Stimulated activated memory B cell treated with anti-CD40 and anti-IgM and Interleukin-4, amounts not matched to agents 10 μg/mL and 1 μg/mL and 100 μg/mL, for 72 hours (primary cell): ENCODE results near the gene LHCGR.
"Not testable (repeated sequence)": the region's sequence is repeated elsewhere in the genome, so short reads cannot be mapped to it uniquely, and the experiment has no call there.

Source experiments
- ATAC-seq: fragments of 150-1000 bp; cut with Tn5 transposase; 2 replicates; pipeline ENCODE4 v1.10.0; 2021
- H3K27ac Mint-ChIP-seq: one replicate; pipeline ENCODE4 v1.8.0; 2022; ENCODE audit warnings: mild to moderate bottlenecking, mixed read lengths
- H3K27me3 Mint-ChIP-seq: one replicate; pipeline ENCODE4 v1.8.0; 2022; ENCODE audit warnings: mixed read lengths
- H3K36me3 Mint-ChIP-seq: one replicate; pipeline ENCODE4 v1.8.0; 2022; ENCODE audit warnings: mixed read lengths
- H3K4me1 Mint-ChIP-seq: one replicate; pipeline ENCODE4 v1.8.0; 2022; ENCODE audit warnings: mixed read lengths
- H3K4me3 Mint-ChIP-seq: one replicate; pipeline ENCODE4 v1.8.0; 2022; ENCODE audit warnings: mild to moderate bottlenecking, moderate library complexity, mixed read lengths
- H3K9me3 Mint-ChIP-seq: one replicate; pipeline ENCODE4 v1.8.0; 2022; ENCODE audit warnings: mixed read lengths

The LHCGR gene

GRCh38 chr2:48707466-48707865 lies 48.1 kb downstream of the LHCGR start:
- ATAC-seq = no peak
- Mint-ChIP-seq H3K4me1 (no peaks in the 10 kb centered on the region), H3K27me3 (peaks cover 28% of the 10 kb centered on the region), H3K27ac (no peak overlapping the region), H3K36me3 (no peaks in the 10 kb centered on the region), H3K4me3 (no peak overlapping the region), H3K9me3 (no peaks in the 10 kb centered on the region)

DNA sequence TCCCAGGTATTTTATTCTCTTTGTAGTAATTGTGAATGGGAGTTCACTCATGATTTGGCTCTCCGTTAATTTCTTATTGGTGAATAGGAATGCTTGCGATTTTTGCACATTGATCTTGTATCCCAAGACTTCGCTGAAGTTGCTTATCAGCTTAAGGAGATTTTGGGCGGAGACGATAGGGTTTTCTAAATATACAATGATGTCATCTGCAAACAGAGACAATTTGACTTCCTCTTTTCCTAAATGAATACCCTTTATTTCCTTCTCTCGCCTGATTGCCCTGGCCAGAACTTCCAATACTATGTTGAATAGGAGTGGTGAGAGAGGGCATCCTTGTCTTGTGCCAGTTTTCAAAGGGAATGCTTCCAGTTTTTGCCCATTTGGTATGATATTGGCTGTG lies 51.9 kb downstream of the LHCGR start:
- not testable (repeated sequence) for H3K27me3 Mint-ChIP-seq, ATAC-seq, H3K4me1 Mint-ChIP-seq

DNA sequence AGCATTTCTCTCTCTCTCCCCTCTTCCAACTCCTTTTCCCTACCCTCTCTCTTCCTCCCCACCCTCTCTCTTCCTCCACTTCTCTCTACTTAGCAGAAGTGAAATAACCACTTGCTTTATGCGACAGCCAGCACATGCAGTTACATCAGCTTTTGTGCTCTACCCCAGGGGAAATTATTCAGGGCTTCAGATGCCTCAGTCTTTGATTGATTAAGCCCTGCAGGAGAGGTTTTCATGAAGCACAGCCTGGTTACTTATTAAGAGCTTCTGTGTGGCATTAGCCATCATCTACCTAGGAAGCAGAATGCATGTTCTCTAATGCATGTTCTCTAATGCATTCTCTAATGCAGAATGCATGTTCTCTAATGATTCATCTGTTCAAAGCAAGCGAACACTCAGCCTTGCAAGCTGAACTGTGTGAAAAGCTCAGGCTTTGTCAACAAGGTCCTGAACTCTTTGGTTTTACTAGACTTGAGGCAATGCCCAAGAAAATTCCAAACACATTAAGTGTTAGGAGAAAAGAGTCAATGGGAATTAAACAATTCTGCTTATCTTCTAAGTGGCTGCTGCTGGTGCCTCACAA lies 56.1 kb downstream of the LHCGR start:
- H3K27me3 Mint-ChIP-seq = no peaks in the 10 kb centered on the region
- no peak overlapping the region for H3K27ac Mint-ChIP-seq
- ATAC-seq = no peak
- H3K4me1 Mint-ChIP-seq = no peaks in the 10 kb centered on the region
- H3K9me3 Mint-ChIP-seq = no peaks in the 10 kb centered on the region
- H3K4me3 Mint-ChIP-seq = no peak overlapping the region
- H3K36me3 Mint-ChIP-seq = no peaks in the 10 kb centered on the region

More for the DNA sequence above, 51.9 kb downstream of the LHCGR start:
- H3K9me3 Mint-ChIP-seq, H3K27ac Mint-ChIP-seq, H3K36me3 Mint-ChIP-seq, H3K4me3 Mint-ChIP-seq: not testable (repeated sequence)

- H3K9me3 Mint-ChIP-seq = no peaks in the 10 kb centered on the region
- H3K27ac Mint-ChIP-seq = no peak overlapping the region
- H3K27me3 Mint-ChIP-seq = no peaks in the 10 kb centered on the region
- no peak for ATAC-seq
- no peak overlapping the region for H3K4me3 Mint-ChIP-seq
- no peaks in the 10 kb centered on the region for H3K36me3 Mint-ChIP-seq
- H3K4me1 Mint-ChIP-seq = no peaks in the 10 kb centered on the region
These were observed 58.6 kb downstream of the LHCGR start for GRCh38 chr2:48696881-48697280.

GRCh38 chr2:48695991-48696390 lies 59.5 kb downstream of the LHCGR start:
- Mint-ChIP-seq H3K27me3 (no peaks in the 10 kb centered on the region), H3K27ac (no peak overlapping the region), H3K36me3 (no peaks in the 10 kb centered on the region), H3K9me3 (no peaks in the 10 kb centered on the region), H3K4me3 (no peak overlapping the region), H3K4me1 (no peaks in the 10 kb centered on the region)
- no peak for ATAC-seq

- no peaks in the 10 kb centered on the region for H3K27me3 Mint-ChIP-seq
- no peaks in the 10 kb centered on the region for H3K36me3 Mint-ChIP-seq
- no peak for ATAC-seq
- H3K4me3 Mint-ChIP-seq = no peak overlapping the region
- H3K27ac Mint-ChIP-seq = no peak overlapping the region
- no peaks in the 10 kb centered on the region for H3K4me1 Mint-ChIP-seq
- H3K9me3 Mint-ChIP-seq = no peaks in the 10 kb centered on the region
These were observed 61.4 kb downstream of the LHCGR start for GRCh38 chr2:48694149-48694548.

DNA sequence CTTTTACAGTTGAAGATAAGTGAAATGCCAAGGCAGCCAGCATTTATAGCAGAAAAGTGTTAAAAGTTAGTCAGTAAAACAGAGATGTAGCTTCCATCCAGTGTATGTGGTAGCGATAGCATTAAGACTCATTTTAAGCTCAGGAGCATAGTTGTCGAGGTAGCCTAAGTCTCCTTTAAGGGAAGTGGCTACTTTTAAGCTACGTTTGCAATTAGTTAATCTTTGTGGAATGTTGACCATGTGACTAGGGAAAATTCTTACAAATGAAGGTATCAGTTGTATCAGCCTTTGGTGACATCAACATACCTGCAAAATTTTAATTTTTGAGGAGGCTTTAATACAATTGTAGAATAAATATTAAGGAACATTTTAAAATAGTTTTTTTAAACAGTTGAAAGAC lies 61.9 kb downstream of the LHCGR start:
- H3K9me3 Mint-ChIP-seq = no peaks in the 10 kb centered on the region
- H3K4me3 Mint-ChIP-seq = no peak overlapping the region
- no peak overlapping the region for H3K27ac Mint-ChIP-seq
- H3K4me1 Mint-ChIP-seq = no peaks in the 10 kb centered on the region
- no peak for ATAC-seq
- no peaks in the 10 kb centered on the region for H3K36me3 Mint-ChIP-seq
- no peaks in the 10 kb centered on the region for H3K27me3 Mint-ChIP-seq

DNA sequence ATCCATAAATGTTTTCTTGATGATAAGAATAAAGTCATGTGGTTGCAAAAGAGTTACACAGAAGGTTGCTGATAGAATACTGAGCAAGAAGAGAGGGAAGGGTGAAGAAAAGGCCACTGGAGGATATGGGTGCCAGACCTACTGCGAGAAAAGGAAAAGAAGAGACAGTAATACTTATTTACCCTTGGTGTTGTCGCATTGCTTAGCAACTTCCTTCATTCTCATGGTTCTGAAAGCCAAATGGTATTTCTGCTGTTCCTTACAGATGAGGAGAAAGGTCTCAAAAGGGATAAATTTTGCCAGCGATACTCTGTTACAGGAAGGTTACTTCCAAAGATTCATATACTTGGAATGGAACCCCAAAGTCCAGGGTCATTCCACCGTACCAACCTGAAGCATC lies 62.5 kb downstream of the LHCGR start:
- Mint-ChIP-seq H3K27me3 (no peaks in the 10 kb centered on the region), H3K4me1 (no peaks in the 10 kb centered on the region), H3K27ac (no peak overlapping the region), H3K9me3 (no peaks in the 10 kb centered on the region), H3K4me3 (no peak overlapping the region), H3K36me3 (no peaks in the 10 kb centered on the region)
- no peak for ATAC-seq

DNA sequence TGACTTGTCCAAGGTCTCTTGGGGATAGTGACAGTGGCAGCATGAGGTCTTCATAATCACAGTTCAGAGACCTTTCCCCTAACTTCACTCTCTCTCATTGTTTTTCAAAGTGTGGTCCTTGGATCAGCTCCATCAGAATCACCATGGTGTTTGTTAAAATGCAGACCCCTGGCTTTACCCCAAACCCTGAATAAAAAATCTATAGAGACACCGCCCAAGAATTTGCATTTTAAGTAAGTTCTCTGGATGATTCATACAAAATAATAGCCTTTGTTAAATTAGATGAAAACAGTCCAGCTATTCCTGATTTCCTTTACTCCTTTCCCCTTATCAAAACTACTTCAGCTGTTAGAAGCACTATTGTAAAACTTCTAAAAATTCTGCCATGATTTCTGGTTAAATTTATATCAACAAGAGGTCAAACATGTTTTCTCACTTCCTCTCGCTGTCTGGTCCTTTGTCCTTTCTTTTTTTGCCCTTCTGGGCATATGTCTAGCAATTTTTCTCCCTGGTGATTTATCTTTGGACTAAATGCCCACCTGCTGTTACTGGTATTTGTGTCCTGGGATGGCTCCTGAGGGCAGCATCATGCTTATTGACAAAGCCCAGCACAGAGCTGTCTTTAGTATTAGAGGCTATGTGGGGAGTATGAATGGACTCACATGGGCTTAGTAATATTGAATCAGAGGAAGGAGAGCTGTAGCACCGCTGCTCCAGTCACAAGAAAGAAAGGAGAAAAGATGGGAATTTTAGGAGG lies 63.4 kb downstream of the LHCGR start:
- Mint-ChIP-seq H3K36me3 (no peaks in the 10 kb centered on the region), H3K4me3 (no peak overlapping the region), H3K9me3 (no peaks in the 10 kb centered on the region), H3K27me3 (no peaks in the 10 kb centered on the region), H3K27ac (no peak overlapping the region), H3K4me1 (no peaks in the 10 kb centered on the region)
- ATAC-seq = no peak

DNA sequence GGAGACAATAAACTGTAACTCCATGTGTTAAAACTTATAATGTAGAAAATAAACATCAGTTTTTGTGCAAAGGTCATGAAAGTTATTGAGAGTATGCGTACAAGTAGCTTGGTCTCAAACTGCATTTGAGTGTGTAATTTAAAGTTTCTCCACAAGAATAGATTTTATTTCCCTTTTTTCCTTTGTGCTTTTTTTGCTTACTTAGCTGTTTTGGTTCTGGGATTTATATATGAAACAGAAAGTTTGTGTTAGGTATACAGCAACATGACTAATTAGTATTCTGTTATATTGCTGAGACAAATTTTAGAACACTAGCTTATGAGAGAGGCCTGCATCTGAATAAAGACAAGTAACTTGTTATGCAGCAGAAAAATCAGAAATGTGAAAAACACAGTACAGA lies 70.4 kb downstream of the LHCGR start:
- H3K4me3 Mint-ChIP-seq = no peak overlapping the region
- no peak overlapping the region for H3K27ac Mint-ChIP-seq
- no peaks in the 10 kb centered on the region for H3K9me3 Mint-ChIP-seq
- peaks cover 22% of the 10 kb centered on the region for H3K27me3 Mint-ChIP-seq
- ATAC-seq = no peak
- no peaks in the 10 kb centered on the region for H3K36me3 Mint-ChIP-seq
- no peaks in the 10 kb centered on the region for H3K4me1 Mint-ChIP-seq

GRCh38 chr2:48677450-48677849 lies 78.1 kb downstream of the LHCGR start:
- Mint-ChIP-seq H3K27me3 (peaks cover 9% of the 10 kb centered on the region), H3K27ac (no peak overlapping the region), H3K4me3 (no peak overlapping the region), H3K4me1 (no peaks in the 10 kb centered on the region), H3K9me3 (no peaks in the 10 kb centered on the region), H3K36me3 (no peaks in the 10 kb centered on the region)
- ATAC-seq = no peak

GRCh38 chr2:48674933-48675332 lies 80.6 kb downstream of the LHCGR start:
- Mint-ChIP-seq H3K27me3 (peaks cover 14% of the 10 kb centered on the region), H3K4me3 (no peak overlapping the region), H3K27ac (no peak overlapping the region), H3K36me3 (no peaks in the 10 kb centered on the region), H3K4me1 (no peaks in the 10 kb centered on the region), H3K9me3 (no peaks in the 10 kb centered on the region)
- no peak for ATAC-seq

GRCh38 chr2:48673581-48673980 lies 81.9 kb downstream of the LHCGR start:
- H3K27me3 Mint-ChIP-seq = peaks cover 11% of the 10 kb centered on the region
- H3K27ac Mint-ChIP-seq = no peak overlapping the region
- H3K9me3 Mint-ChIP-seq = no peaks in the 10 kb centered on the region
- ATAC-seq = no peak
- no peaks in the 10 kb centered on the region for H3K36me3 Mint-ChIP-seq
- H3K4me3 Mint-ChIP-seq = no peak overlapping the region
- H3K4me1 Mint-ChIP-seq = no peaks in the 10 kb centered on the region

DNA sequence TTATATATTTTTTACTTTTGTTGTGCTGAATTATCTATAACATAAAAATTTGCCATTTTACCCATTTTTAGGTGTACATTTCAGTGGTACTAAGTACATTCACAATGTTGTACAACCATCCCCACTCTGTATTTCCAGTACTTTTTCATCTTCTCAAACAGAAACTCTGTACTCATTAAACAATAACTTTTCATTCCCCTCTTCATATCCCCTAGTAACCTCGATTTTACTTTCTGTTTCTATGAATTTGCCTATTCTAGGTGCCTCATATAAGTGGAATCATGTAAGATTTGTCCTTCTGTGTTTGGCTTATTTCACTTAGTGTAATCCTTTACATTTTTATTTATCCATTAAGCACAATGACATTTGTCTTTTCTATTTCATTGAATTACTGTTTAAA lies 86.5 kb downstream of the LHCGR start:
- Mint-ChIP-seq H3K36me3 (no peaks in the 10 kb centered on the region), H3K9me3 (peaks cover 3% of the 10 kb centered on the region), H3K4me1 (no peaks in the 10 kb centered on the region), H3K27ac (no peak overlapping the region), H3K4me3 (no peak overlapping the region), H3K27me3 (peaks cover 32% of the 10 kb centered on the region)
- no peak for ATAC-seq

DNA sequence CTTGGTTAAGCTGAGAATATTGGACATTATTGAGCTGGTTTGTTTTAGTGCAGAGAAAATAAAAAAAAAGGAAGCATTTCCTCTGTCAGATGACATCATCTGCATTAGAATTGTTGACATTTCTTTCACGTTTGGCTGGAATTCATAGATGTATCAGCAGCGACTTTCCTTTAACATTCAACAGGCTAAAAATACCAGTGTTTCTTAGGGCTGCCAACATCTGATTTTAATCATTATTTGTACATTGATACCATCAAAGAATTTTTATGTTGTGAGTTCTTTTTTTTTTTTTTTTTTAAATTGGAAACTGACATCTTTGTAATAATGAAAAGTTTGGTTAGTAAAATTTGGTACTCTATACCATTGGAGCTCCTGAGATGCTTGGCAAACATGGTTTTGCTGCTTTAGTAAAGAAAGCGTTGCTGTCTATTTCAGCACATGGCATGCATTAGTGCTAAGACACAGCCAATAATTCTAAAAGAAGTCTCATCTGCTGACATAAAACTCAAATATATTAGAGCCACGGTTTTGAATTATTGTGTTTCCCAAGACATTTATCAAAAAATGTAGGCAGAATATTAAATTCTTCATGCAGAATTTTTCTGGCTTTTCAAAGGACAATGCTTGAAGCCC lies 104.2 kb downstream of the LHCGR start:
- H3K9me3 Mint-ChIP-seq = no peaks in the 10 kb centered on the region
- no peaks in the 10 kb centered on the region for H3K4me1 Mint-ChIP-seq
- H3K27me3 Mint-ChIP-seq = no peaks in the 10 kb centered on the region
- H3K36me3 Mint-ChIP-seq = no peaks in the 10 kb centered on the region
- H3K27ac Mint-ChIP-seq = no peak overlapping the region
- H3K4me3 Mint-ChIP-seq = no peak overlapping the region
- ATAC-seq = no peak

DNA sequence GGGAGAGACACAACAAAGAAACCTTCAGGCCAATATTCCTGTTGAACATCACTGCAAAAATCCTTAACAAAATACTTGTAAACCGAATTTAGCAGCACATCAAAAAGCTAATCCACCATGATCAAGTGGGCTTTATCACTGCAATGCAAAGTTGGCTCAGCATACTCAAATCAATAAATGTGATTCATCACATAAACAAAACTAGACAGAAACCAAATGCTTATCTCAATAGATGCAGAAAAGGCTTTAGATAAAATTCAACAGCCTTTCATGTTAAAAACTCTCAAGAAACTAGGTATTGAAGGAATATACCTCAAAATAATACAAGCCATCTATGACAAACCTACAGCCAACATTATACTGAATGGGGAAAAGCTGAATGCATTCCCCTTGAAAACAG lies 117.3 kb downstream of the LHCGR start:
- H3K4me3 Mint-ChIP-seq = no peak overlapping the region

More for the DNA sequence above, 117.3 kb downstream of the LHCGR start:
- peaks cover 7% of the 10 kb centered on the region for H3K9me3 Mint-ChIP-seq
- ATAC-seq = no peak
- H3K4me1 Mint-ChIP-seq = no peaks in the 10 kb centered on the region
- H3K36me3 Mint-ChIP-seq = no peaks in the 10 kb centered on the region
- H3K27me3 Mint-ChIP-seq = peaks cover 27% of the 10 kb centered on the region
- H3K27ac Mint-ChIP-seq = no peak overlapping the region
